Activated CD4-positive, alpha-beta T cell treated with anti-CD3 and anti-CD28 coated beads for 48 hours (primary cell): ENCODE results near the gene SKOR1.

ENCODE experiments used
- DNase-seq: peaks from one replicate; pipeline ENCODE4 v3.0.0-alpha.2; 2020

SKOR1 gene

DNA sequence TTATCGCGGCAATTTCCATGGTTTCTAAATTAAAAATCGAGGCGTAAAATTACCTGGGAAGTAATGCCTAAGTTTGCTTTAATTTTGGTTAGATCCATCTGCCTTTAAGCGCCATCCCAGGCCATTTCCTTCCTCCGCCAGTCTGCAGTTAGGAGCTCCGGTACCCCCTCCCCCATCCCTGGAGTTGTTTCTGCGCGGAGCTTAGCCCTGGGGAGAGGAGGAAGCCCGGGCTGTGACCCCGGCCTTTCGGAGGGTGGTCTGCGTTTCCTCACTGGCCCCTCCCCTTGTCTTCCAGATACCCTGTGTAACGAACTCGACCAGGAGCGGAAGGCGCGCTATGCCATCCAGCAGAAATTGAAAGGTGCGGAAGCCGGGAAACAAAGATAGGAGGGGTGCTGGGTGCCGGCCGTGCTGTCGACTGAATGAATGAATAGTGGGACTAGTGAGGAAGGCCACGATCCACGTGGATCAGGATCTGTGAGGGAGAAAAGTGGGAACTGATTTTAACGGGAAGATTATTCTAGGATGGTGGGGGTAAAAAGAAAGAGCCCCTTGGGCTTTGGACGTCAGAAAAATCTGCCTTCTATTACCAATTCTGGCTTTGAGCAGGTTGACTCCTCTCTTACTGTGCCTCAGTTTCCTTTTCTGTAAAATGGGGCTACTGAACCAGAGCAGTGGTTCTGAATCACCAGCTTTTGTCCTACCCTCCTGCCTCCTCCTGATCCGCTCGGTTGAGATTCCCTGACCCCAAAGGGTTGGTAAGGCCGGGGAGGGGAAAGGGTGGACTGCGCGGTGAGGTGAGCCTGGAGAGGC lies 7.8 kb downstream of the SKOR1 start:
- DNase-seq, result no peak

DNA sequence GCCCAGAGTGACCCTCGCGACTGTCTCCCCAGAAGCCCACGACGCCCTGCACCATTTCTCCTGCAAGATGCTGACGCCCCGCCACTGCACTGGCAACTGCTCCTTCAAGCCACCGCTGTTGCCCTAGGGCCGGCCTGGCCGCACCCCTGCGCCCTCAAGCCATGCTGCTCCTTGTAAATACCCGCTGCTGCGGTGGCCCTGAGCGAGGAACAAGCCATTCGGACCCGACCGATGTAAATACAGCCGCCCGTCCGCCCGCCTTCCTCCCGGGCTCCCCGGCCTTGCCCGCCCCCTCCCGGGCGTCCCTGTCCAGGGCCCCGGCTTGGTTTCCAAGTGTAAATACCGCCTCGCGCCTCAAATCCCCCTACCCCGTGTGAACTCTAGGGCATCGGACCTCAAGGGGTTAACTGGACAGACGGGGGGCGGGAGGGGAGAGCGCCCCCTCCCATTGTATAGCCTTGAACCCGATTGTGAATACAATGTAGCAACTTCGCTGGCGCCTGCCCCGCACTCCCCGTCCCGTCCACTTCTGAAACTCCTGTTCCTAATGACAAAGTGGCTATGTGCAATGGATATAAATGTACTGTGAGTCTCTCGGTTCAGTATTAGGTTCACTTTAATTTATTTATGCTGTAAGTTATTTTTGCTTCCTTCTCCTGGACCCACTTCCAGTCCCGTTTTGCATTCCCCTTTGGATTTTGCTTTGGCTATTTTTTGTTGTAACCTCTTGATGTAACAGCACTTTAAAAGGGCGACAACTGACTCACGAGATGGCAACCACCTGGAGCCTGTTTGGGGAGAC lies 8.6 kb downstream of the SKOR1 start:
- DNase-seq, result peak; percentile 52

DNA sequence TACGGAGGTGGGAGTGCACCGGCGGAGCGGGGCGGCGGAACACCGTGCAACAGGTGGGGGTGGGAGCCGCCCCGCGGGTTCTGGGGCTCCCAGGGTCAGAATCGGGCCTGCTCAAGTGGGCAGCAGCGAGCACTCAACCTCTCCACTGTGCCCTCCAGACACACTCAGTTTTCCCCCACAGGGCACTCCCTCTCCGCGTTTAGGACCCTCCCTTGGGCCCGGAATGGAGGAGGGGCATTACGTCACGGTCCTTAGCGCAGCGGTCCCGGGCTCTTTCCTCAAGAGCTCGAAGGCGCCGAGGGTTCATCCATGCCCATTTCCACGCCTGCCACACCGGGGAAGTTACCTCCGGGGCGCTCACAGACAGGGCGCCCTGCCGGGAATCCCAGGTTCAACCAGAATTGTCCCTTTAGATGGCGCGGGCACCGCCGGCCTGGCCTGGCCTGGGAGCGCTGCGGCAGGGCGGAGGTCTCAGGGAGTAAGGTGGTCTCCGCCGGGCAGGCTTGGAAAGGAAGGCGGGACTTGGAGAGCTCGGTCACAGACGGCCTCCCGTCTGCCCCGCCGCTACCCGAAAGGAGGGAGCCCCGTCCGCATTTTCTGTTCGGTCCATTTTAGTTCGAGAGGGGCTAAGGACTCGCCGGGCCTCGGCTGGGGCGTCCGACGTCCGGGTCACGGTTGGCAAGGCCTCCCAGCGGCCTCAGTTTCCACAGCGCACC lies 9.4 kb downstream of the SKOR1 start:
- peak; percentile 28 for DNase-seq

DNA sequence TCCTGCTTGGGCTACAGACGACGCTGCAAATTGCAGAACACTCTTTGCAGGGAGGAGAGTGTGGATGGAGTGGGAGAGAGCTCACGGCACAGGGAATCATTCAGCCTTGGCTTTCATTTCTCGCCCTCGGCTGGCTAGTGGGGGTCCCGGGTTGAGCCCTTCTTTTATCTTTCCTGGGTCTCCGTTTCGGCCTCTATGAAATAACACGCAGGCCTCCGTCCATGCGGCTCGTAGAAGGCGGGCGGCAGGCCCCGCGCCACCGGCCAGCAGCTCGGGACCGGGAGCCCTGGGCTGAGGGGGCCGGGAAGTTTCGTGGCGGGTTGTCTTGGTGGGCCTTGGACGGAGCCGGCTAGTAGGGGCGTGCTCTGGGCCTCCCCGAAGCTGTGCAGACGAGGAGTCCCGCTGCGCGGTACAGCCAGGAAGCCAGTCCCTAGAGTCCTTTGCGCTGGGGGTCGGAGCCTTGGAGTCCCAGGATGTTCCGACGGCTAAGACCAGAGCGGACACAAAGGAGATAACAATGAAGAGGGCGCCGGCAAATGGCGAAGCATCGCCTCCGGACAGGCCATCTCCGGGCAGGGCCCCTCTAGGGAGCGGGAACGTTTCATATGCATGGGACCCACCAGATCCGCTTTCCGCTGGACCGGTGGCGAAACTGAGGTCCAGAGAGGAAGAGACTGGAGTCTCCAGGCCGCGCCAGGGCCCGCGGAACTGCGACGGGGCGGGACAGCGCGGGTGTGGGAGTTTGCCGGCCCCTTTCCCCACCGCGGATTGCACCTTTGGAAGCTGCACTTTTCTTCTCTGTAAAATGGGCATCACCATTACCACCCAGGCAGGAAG lies 10.2 kb downstream of the SKOR1 start:
- peak; percentile 23 for DNase-seq

DNA sequence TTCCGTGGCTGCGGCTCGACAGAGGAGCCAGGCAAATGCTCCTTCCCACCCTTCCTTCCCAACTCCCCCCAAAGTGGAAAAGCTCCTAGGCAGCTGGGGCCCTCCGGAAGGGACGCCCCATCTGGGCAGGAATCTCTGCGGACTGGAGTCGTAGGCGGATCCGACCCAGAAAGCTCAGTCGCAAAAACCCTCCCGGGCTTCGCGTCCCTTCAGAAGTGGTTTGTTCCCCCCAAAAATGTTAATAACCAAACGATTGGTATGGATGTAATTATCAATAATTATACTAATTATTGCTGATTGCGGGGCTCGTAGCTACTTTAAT lies 10.8 kb downstream of the SKOR1 start:
- peak; percentile 15 for DNase-seq

DNA sequence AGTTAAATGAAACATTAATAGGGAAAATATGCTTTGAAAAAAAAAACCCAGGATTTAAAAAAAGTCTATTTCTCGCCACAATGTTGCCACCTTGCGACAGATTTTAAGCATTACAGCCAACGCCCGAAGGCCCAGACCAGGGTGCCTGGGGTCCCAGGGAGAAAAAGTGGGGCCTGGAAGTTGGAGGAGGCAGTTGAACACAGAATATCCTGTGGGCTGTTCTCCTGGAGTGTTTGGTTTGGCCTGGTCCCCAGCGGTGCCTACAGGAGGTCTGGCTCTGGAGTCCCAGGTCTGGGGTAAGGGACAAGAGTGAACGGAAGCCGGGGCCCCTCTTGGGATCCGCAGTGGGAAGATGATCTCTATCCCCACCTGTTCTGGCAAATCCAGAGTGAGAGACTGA lies 11.2 kb downstream of the SKOR1 start:
- peak; percentile 63 for DNase-seq

DNA sequence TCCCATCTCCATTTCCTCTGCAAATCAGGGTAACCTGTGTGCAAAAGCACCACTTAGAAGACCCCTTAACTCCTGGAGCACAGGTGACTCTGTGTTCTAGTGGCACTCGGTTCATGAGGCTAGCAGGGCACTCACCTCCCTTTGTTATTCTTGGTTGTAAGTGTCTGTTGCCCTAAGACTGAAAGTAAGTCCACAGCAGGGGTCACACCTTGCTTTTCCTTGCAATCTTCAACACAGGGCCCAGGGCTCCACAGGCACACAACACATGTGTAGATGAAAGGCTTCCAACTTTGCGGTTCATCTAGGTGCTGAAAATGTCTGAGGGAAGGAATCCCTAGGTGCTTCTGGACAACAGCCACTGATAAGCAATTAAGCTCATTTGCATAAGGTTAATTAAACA lies 11.6 kb downstream of the SKOR1 start:
- DNase-seq, result no peak

DNA sequence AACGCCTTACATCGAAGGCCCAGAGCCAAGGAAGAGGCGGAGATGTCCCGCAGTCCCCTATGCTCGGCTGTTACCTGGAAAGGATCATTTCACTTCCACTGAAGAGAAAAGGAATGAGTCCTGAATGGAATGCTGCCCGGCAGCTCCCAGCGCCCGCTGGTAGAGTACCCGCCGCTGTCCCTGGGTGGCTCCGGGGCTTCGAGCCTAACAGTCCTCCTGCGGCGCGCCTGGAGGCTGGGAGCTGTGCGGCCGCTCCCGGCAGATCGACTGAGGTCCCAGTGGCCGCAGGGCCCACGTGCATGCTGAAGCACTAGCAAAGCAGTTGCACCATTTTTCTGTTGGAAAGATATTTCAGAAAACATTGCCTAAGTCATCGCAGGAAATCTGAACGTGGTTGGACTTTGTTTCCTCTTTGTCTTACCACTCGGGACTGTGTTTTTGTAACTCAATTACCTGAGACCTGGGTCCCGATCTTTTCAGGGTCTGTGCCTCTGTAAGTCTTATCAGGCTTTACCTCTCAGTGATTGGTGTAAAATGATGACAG lies 13.6 kb downstream of the SKOR1 start:
- DNase-seq, result peak; percentile 20

DNA sequence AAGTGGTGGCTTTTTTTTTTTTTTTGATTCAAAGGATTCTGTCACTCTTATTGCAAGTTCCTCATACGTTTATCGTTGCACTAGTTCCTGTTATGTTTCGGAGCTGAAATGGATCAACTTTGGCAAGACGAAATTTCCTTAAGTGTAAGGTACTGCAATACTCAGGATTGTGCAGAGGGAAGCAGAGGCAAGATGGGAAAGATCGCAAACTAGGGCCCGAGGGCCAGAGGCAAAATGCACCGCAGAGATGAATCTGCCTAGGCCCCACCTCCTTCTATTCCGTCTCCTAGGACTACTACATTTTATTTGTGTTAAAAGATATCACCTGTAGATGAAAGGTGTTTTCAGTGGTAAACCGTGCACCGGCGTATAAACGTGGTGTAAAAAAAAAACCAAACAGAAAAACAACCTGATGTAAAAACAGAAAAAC lies 14.2 kb downstream of the SKOR1 start:
- no peak for DNase-seq

DNA sequence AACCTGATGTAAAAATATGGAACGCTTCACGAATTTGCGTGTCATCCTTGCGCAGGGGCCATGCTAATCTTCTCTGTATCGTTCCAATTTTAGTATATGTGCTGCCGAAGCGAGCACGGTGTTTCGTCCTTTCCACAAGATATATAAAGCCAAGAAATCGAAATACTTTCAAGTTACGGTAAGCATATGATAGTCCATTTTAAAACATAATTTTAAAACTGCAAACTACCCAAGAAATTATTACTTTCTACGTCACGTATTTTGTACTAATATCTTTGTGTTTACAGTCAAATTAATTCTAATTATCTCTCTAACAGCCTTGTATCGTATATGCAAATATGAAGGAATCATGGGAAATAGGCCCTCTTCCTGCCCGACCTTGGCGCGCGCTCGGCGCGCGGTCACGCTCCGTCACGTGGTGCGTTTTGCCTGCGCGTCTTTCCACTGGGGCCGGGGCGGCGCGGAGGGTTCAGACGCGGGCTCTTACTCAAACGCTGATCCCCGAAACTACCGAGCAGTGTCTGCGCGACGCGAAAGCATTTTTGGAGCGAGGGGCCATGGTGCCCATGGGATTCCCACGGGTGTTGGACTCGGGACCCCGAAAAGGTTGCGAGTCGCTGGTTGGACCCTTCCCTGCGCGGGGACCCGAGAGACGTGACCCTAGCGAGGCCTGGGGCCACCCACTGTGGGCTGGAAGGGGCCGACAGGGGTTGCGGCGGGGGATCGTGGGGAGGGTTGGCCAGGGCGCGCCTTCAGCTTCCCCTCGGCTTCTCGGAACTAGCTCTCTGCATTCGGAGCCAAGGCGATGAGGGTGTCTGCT lies 14.8 kb downstream of the SKOR1 start, which contains the start of gene RNU6-1:
RNU6-1 (minus strand) TSS at position 117 of the 820 bp plus-strand sequence.
- DNase-seq, result peak; percentile 96

DNA sequence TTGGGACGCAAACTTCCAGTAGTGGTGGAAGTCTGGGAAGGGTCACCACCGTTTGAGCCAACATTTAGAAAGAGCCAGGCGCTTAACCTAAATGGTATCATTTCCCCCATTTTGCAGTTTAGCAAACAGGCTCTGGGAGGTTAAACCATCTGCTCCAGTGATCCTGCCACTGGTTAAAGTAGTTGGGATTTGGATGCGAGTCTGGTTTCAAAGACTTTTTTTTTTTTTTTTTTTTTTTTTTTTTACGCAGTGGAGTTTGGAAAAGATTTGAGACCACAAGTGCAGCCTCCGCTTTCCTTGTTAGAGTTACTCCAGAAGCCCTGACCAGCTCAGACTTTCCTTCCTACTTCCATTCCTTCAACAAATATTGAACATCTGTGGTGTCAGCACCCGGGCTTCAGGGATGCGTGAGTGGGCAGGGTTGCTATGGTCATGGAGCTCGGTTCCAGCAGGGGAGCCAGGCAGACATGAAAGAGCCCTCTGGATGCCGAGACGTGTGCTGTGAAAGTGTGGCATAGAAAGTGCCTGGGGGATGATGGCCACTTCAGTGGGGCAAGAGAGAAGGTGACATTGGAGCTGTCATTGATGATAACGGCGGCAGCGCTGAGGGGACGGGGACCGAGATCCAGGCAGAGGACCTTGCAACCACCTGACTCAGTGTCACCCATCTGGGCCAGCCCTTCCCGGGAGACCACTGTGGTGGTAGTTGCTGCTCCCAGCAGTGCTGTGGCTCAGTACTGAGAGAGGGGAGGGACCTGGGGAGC lies 15.6 kb downstream of the SKOR1 start:
- no peak for DNase-seq

DNA sequence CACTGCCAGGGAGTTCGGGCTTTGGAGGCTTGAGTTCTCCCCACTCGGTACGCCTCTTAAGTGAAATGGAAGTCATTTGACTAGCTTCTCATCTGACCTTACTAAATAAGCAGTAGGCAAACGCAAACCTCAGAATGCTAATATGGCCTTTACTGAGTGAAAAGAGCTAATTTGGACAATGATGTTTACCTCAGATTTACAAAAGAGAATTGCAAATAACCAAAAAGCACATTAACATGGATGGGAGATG lies 16.1 kb downstream of the SKOR1 start:
- DNase-seq, result no peak

DNA sequence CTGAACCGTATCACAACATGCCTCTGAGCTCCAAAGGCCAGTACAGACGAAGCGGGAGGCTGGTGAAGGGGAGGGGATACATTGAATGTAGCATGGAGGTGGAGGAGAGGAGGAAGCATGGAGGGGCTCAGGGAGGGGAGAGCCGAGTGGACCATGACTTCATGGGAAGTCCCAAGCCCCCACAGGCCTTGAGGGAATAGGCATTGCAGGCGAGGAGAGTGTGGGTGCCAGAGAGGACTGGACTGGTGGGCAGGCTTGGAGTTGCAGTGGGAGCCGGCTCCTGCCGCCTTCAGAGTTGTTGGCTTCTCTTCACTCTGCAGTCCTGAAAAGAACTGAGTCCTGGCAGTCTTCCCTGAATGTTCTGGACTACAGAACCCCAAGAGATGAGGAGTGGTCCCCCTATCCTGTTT lies 17.8 kb downstream of the SKOR1 start:
- DNase-seq, result no peak

DNA sequence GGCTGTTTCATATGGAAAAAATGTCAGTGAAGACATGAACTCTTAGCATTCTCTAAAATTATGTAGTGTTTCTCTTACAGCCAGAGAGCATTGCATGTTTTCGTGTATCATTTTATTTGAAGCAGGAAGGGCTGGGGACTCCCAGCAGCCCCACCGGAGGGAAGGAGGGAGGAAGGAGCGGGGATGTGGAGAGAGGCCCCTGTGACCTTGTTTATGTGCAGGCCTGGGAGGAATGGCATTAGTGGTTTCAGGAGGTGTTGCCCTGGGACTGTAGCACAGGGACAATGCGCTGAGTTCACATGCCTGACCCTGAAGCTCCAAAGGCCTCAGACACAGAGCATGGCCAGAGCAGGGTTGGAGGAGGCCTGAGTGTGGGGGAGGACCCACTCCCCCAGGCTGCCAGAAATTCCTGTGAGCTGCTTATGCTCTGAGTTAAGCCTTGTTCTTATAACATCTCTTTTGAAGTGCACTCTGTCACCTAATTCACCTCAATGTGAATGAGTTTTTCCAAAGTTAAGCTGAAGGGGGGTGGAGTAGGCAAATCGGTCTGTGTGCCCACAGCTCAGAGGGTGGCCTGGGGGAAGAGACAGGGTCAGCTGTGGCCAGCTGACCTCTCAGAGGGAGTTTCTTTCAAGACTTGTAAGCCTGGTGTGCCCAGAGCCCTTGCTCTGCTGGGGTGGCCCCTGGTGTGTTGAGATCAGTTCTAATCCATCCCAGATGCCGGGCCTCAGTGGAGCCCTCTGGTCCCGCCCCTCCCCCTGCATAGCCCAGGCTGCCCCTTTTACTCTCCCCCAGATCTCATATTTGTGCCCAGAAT lies 18.5 kb downstream of the SKOR1 start:
- DNase-seq, result no peak

DNA sequence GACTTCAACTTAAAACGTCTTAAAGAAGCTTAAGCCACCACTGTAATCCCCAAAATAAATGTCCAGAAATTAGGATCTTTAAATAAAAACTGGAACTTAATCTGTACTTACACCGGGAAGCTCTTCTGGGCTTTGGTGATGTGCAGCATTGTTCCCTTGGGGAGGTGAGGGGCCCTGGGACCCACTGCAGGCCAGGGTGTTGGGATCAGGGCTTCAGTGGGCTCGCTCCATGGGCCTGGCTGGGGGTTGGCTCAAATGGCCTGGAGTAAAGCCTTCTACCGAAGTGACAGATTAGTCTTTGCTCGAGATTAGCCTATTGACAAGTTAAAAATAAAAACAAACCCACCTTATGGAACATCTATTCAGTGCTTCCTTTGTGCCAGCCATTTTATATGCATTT lies 20.7 kb downstream of the SKOR1 start:
- DNase-seq, result no peak

DNA sequence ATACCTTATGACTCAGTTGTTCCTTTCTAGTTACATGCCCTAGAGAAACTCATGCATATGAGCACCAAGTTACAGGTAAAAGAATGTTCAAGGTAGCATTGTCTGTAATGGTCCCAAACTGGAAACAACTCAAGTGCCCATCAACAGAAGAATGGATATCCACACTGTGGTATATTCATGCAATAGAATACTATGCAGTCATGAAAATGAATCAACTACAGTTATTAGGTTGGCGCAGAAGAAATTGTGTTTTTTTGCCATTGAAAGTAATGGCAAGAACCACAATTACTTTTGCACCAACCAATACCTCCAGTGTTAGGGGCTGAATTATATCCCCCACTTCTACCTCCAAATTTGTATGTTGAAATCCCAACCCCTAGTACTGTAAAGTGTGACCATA lies 24.2 kb downstream of the SKOR1 start:
- no peak for DNase-seq

DNA sequence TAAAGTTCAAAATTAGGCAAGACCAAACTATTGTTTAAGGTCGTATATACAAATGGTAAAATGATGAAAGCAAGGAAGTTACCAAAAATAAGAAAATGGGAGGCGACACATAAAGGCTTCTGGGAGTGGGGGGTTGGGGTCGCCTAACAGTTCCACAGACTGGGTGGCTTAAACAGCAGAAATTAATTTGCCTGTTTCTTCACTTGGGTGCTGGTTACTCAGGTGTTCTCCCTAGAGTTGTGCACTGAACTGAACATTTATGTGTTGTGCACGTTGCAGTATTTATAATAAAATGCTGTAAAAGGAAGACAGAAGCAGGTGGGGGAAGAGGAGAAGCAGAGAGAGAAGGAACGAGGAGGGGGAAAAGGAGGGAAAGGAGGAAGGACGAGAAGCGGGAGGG lies 25.0 kb downstream of the SKOR1 start:
- no peak for DNase-seq

DNA sequence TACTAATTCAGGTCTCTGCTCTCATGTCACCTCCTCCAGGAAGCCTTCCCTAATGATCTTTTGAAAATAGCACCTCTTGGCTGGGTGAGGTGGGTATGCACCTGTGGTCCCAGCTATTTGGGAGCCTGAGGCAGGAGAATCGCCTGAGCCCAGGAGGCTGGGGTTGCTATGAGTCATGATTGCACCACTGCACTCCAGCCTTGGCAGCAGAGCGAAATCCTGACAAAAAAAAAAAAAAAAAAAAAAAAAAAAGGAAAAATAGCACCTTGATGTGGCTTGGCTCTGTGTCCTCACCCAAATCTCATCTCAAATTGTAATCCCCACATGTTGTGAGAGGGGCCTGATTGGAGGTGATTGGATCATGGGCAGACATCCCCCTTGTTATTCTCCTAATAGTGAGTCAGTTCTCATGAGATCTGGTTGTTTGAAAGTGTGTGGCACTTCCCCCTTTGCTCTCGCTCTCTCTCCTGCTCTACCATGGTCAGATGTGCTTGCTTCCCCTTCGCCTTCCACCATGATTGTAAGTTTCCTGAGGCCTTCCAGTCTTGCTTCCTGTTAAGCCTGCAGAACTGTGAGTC lies 25.8 kb downstream of the SKOR1 start:
- no peak for DNase-seq

DNA sequence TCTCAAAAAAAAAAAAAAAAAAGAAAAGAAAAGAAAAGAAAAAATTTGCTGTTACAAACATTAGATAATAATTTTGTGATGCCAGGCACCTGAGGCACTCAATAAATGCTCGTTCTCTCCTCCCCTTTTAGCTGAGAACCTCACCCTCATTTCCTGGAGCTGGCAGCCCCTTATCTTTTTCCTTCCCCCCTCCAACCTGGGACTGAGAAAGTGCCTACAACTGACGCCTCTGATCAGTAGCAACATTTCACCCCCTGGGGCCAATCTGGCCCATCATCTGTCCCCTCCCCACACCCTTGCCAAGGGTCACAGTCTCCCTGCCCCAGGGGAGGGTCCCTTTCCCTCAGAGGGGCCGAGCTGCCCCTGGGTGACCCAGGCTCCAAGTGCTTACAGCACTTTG lies 27.1 kb downstream of the SKOR1 start:
- no peak for DNase-seq

DNA sequence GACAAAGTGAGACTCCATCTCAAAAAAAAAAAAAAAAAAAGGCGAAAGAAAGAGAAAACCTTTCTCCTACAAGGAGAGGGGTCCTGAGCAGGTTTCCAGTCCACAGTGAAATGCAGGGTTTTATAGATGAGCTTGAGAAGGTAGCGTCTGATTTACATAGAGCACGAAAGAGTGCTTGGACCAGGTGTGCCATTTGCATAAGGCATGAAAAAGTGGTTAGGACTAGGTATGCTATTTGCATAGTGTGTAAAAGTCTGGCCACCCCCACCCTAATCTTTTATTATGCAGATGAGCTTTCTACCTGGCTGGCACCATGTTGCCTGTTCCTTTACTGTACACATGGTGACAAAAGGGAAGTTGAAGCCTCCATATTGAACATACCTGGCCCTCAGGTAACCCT lies 28.1 kb downstream of the SKOR1 start:
- no peak for DNase-seq
